ENCODE data around the gene RAB30.
"Not testable (repeated sequence)": the region's sequence is repeated elsewhere in the genome, so short reads cannot be mapped to it uniquely, and the experiment has no call there.

The RAB30 gene

DNA sequence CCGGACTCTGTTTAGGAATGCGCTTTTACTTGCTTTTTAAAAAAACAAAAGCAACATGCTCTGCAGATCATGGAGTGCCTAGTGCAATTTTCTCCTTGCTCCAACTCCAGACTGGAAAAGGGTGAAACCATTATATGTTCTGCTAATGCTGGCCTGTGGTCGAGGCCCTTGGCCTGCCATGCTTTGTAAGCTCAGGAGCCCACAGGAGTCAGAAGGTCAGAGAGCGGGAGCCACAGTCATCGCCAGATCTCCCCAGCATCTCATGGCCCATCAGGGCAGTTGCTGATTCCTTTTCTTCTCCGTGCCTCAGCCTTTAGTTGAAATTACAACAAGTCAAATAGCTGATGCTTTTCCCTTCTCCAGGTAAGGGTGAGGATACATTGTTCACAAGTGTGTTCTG, 89.8 kb downstream of the RAB30 start:
- no peak for DNase-seq (ENCODE audit: low spot score)

DNA sequence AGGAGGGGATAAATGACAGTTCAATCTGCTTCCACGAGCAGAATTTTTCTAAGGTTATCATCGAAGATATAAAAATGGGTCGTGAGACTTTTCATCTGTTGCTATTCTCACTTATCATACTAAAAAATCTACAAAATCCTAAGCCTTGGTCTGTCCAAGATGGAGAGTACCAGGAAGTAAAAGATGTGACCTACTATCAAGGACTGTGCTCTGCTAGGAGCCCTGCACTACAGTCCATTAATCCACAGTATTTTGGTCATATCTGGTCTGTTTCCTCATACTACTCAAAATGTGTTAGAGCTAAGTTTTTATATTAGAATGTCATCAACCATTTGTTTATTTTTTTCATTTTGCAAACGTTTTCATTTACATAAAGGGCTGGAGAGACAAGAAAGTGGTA, 90.8 kb downstream of the RAB30 start:
- DNase-seq (ENCODE audit: low spot score) = no peak

GRCh38 chr11:82980292-82980691, 91.4 kb downstream of the RAB30 start:
- no peak for DNase-seq (ENCODE audit: low spot score)

- DNase-seq (ENCODE audit: low spot score) = no peak
These were observed 91.9 kb downstream of the RAB30 start for GRCh38 chr11:82979824-82980223.

DNA sequence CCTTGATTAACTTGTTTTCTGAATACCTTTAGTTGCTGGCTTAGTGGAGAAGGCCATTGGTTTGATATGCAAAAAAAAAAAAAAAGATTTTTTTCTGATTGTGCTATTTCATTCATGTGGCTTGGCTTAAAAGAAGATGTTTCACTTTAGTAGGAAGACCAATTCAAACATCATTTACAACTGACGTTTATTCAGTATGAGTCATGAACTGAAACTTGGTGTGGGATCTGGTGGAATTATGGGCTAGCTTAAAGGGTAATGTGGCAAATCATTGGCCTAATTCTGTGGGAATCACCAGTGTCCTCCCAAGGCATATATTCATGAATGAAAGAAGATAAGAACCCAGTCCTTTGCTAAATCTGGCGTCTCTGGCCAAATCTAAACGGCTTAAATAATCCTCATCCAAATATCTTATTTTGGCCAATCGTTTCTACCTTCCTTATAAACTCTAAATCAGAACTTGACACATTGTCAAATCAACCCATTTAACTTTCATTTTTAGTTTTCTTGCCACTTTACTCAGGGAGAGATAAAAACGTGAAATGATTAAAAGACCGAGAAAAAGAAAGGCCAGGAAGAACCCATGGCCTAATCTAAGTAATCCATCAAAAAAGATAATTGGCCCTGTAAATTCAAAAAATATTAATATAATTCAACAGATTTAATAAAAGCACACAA, 93.1 kb downstream of the RAB30 start:
- no peak for DNase-seq (ENCODE audit: low spot score)

DNA sequence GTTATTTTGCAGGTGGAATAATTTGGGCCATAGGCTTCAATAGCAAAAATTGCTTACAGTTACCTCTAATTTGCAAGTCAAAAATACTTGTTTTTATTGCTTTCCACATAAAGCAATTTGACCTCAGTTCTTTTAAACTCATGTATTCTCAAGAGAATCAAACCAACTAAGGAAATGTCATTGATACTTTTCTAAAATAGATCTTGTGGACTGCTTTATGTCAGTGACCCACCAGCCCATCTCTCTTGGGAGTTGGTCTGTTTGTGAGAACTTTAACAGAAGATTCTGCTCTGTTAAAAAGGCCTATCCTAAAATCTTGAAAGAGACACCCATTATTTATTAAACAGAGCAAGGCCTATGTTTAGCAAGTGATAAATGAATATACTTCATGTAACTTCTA, 94.9 kb downstream of the RAB30 start:
- no peak for DNase-seq (ENCODE audit: low spot score)

DNA sequence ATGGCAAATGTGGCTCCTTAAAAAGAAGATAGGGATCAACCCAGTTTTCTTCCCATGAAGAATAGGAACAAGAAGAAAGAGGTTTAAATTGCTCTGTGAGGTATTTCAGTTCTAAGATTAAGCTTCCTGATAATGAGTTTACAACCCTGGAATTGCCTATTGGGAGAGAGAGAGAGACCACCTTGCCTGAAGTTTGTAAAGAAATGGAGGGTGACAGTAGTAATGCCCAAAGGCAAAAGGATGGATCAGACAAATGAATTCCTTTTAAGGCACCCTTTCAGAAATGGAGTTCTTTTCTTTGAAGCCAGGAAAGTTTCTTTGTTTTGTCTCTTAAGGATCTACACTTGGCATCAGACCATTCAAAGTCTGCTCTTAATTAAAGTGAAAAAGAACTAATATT, 95.8 kb downstream of the RAB30 start:
- no peak for DNase-seq (ENCODE audit: low spot score)

DNA sequence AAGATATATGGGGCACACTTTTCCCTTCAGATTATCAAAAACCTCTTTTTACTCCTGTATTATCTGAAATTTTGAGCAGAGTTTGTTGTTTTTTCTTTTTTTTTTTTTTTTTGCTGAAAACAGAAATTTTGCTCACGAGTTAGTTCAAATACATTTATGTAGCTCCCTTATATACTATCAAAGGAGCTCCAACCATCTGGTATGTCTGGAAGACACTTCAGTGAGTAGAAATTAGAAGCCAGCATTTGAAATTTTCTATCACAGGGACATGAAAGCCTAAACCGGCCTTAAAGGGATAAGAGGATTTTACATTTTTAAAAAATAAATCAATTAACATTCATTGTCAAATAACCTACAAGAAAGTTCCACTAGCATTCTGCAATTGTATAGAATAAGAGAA, 96.8 kb downstream of the RAB30 start:
- no peak for DNase-seq (ENCODE audit: low spot score)

DNA sequence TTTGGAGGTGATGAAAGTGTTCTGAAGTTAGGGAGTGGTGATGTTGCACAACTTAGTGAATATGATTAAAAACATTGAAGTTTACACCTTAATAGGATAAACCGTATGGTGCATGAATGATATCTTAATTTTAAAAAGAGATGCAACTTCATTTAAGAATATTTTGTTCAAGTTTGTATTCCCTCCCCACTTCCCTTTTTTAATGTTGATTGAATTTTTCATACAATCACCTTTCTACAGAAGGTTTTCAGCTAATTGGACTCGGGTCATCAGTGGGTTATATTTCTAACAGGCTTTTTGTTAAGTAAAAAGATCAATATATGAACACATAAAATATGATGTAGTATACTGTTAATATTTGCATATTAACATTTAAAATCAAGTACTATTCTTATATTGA, 97.6 kb downstream of the RAB30 start:
- no peak for DNase-seq (ENCODE audit: low spot score)

- DNase-seq (ENCODE audit: low spot score) = no peak
These were observed 99.6 kb downstream of the RAB30 start for GRCh38 chr11:82972103-82972502.

DNA sequence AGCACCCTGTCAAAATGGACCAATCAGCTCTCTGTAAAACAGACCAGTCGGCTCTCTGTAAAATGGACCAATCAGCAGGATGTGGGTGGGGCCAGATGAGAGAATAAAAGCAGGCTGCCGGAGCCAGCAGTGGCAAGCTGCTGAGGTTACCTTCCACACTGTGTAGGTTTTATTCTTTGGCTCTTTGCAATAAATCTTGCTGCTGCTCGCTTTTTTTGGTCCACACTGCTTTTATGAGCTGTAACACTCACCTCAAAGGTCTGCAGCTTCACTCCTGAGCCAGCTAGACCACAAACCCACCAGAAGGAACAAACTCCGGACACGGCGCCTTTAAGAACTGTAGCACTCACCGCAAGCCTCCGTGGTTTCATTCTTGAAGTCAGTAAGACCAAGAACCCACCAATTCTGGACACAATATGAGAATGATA, 100.2 kb downstream of the RAB30 start:
- DNase-seq (ENCODE audit: low spot score) = not testable (repeated sequence)

DNA sequence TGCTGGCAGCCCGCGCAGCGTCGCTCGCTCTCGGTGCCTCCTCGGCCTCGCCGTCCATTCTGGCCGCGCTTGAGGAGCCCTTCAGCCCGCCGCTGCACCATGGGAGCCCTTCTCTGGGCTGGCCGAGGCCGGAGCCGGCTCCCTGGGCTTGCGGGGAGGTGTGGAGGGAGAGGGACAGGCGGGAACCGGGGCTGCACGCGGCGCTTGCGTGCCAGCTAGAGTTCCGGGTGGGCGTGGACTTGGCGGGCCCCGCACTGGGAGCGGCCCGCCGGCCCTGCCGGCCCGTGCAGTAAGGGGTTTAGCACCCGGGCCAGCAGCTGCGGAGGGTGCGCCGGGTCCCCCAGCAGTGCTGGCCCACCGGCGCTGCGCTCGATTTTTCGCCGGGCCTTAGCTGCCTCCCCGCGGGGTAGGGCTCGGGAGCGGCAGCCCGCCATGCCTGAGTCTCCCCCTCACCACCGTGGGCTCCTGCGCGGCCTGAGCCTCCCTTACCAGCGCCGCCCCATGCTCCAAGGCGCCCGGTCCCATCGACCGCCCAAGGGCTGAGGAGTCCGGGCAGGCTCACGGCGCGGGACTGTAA, 101.1 kb downstream of the RAB30 start:
- not testable (repeated sequence) for DNase-seq (ENCODE audit: low spot score)

GRCh38 chr11:82969811-82970210, 101.9 kb downstream of the RAB30 start:
- no peak for DNase-seq (ENCODE audit: low spot score)

- DNase-seq (ENCODE audit: low spot score) = no peak
These were observed 104.3 kb downstream of the RAB30 start for GRCh38 chr11:82967381-82967780.

GRCh38 chr11:82962021-82962420, 109.7 kb downstream of the RAB30 start:
- DNase-seq (ENCODE audit: low spot score) = not testable (repeated sequence)

DNA sequence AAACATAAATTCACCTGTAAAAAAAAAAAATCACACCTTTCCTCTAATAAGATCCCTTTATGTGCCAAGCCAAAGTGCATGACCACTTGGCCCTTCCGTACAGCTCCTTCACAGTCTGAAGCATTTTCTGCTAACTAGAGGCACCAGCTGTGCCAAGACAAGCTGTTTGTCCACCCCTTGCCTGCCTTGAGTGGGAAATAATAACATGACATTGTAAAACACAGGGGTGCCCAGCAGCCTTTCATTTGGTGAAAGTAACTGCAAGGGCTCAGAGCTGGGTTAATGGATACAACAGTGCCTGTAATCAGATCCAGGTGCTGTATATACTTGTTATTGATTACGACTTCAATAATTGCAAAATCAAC, 110.9 kb downstream of the RAB30 start:
- no peak for DNase-seq (ENCODE audit: low spot score)

GRCh38 chr11:82959987-82960778, 111.5 kb downstream of the RAB30 start:
- DNase-seq (ENCODE audit: low spot score) = no peak

GRCh38 chr11:82955736-82956453, 115.8 kb downstream of the RAB30 start:
- DNase-seq (ENCODE audit: low spot score) = not testable (repeated sequence)

GRCh38 chr11:82950502-82950901, 121.2 kb downstream of the RAB30 start:
- DNase-seq (ENCODE audit: low spot score) = not testable (repeated sequence)

DNA sequence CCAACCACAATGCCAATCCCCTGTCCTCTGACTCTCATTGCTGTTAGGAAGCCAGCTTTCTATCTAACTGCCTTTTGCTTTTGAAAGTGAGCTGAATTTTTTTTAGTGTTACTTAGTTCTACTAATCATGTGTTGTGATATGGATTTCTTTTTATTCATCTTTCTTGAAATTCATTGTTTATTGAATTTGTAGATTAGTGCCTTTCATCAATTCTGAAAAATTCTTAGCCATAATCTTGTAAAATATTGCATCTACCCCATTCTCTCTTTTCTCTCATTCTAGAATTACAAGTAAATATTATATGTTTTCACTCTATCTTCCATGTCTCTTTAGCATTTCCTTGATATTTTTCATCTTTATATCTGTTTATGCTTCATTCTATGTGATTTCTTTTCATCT, 122.3 kb downstream of the RAB30 start:
- no peak for DNase-seq (ENCODE audit: low spot score)

GRCh38 chr11:82945682-82946081, 126.0 kb downstream of the RAB30 start:
- no peak for DNase-seq (ENCODE audit: low spot score)

DNA sequence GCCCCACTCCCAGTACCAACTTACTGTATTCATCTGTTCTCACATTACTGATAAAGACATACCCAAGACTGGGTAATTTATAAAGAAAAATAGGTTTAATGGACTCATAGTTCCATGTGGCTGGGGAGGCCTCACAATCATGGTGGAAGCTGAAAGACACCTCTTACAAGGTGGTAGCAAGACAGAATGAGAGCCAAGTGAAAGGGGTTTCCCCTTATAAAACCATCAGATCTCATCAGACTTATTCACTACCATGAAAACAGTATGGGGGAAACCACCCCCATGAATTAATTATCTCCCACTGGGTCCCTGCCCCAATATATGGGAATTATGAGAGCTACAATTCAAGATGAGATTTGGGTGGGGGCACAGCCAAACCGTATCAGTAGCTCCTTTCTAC, 126.7 kb downstream of the RAB30 start:
- DNase-seq (ENCODE audit: low spot score) = not testable (repeated sequence)

- DNase-seq (ENCODE audit: low spot score) = no peak
These were observed 127.5 kb downstream of the RAB30 start for GRCh38 chr11:82944198-82944597.
